Hepatic stellate cell (primary cell): Measurements from ENCODE around the gene SUPT20HL1.

Source experiments
- DNase-seq: peaks from one replicate; pipeline ENCODE4 v3.0.0; 2011; ENCODE audit warnings: low spot score

Gene SUPT20HL1

GRCh38 chrX:24396931-24397279 is 36.5 kb downstream of the SUPT20HL1 start:
- no peak for DNase-seq

- no peak for DNase-seq
Measured at GRCh38 chrX:24398766-24399165, 38.3 kb downstream of the SUPT20HL1 start.

GRCh38 chrX:24399550-24399949 is 39.1 kb downstream of the SUPT20HL1 start:
- no peak for DNase-seq

- DNase-seq = no peak
Measured at GRCh38 chrX:24405959-24406358, 45.5 kb downstream of the SUPT20HL1 start.
